HCT116 (cell line): Measurements from ENCODE around the gene CKB. TPM values are rescaled to one million over a fixed set of nuclear protein-coding genes. Genes with fewer than 3 reads are reported as not detected.
A peak's percentile ranks its signal among the peaks of the same experiment; 100 is the strongest.

Source experiments
- ATAC-seq: fragments of 200-7000 bp; cut with Tn5 transposase; 2 replicates; pipeline ENCODE4 v1.9.1; 2020; ENCODE audit warnings: mild to moderate bottlenecking, moderate library complexity
- BruUV-seq: library from RNA; stranded (reverse); fragments of 400-500 nt; replicated peaks from 2 replicates; lab custom pipeline; 2021; lab: Mats Ljungman, UMichigan
- CTCF ChIA-PET: fragments of 300-600 bp; sonication (Branson Sonifier 250); formaldehyde crosslinking; loops from one replicate; lab custom pipeline; 2021; ENCODE audit warnings: antibody characterized with exemption; lab: Charles Lee
- POLR2A ChIA-PET: fragments of 300-600, 350-600 bp; sonication (Branson Sonifier 250); formaldehyde crosslinking; loops from one replicate; lab custom pipeline; 2021; ENCODE audit warnings: antibody characterized with exemption; lab: Charles Lee
- RAD21 ChIA-PET, 2 experiments: fragments of 300-600 bp; sonication (Branson Sonifier 250); formaldehyde crosslinking; loops; one replicate each; lab custom pipeline; 2023; ENCODE audit warnings: low total read pairs in 2 of 2; ENCODE audit not compliant: uncharacterized antibody in 2 of 2, unreplicated experiment in 2 of 2, low non-redundant PET in 1 of 2; lab: Charles Lee
- DNase-seq: peaks from one replicate; pipeline ENCODE4 v3.0.0-alpha.2; 2010; ENCODE audit warnings: low read depth, low spot score
- H2AFZ ChIP-seq: fragments of 200-600 bp; shearing (Covaris generic), sonication (generic); 2 replicates; pipeline ENCODE4 v1.6.1; 2017; ENCODE audit warnings: low read depth, mixed run types, mixed read lengths, antibody characterized with exemption, low read length; ENCODE audit not compliant: poor library complexity, severe bottlenecking
- H3K27ac ChIP-seq: 2 replicates; pipeline ENCODE4 v1.5.1; 2012; ENCODE audit warnings: low read depth, low read length
- H3K27me3 ChIP-seq: fragments of 200-600 bp; sonication (generic); 2 replicates; pipeline ENCODE4 v1.6.1; 2016; ENCODE audit warnings: mixed run types, low read length, mixed read lengths; ENCODE audit not compliant: insufficient read depth
- H3K36me3 ChIP-seq, 2 experiments: fragments of 200-500 bp in 1 of 2; fragments of 200-600 bp in 1 of 2; sonication (Bioruptor generic) in 1 of 2; sonication (generic) in 1 of 2; 2 replicates each; pipeline versions ENCODE4 v1.5.1 to v1.6.1; 2014 to 2016; ENCODE audit warnings: low read length in 2 of 2, inconsistent platforms in 1 of 2, mixed read lengths in 1 of 2, mixed run types in 1 of 2; ENCODE audit not compliant: insufficient read depth in 2 of 2, control insufficient read depth in 1 of 2
- H3K4me1 ChIP-seq, 2 experiments: fragments of 200-600 bp in 1 of 2; sonication (generic) in 1 of 2; 2 replicates each; pipeline versions ENCODE4 v1.5.1 to v1.6.1; 2012 to 2017; ENCODE audit warnings: low read length in 2 of 2, inconsistent platforms in 1 of 2, mild to moderate bottlenecking in 1 of 2, mixed read lengths in 1 of 2, mixed run types in 1 of 2, moderate library complexity in 1 of 2; ENCODE audit not compliant: insufficient read depth in 2 of 2, control insufficient read depth in 1 of 2
- H3K4me2 ChIP-seq: fragments of 200-600 bp; sonication (generic); 2 replicates; pipeline ENCODE4 v1.6.1; 2017; ENCODE audit warnings: mixed run types, low read length, mixed read lengths
- H3K4me3 ChIP-seq, 2 experiments: fragments of 200-600 bp in 1 of 2; sonication (generic) in 1 of 2; replicated peaks in 1 of 2; 2 replicates each; pipeline ENCODE4 v1.5.1; 2011 to 2016; ENCODE audit warnings: low read length in 2 of 2, control low read depth in 1 of 2, low read depth in 1 of 2, mild to moderate bottlenecking in 1 of 2, mixed read lengths in 1 of 2, mixed run types in 1 of 2
- H3K79me2 ChIP-seq: fragments of 200-600 bp; sonication (generic); 2 replicates; pipeline ENCODE4 v1.6.1; 2017; ENCODE audit warnings: mild to moderate bottlenecking, mixed run types, low read length, moderate library complexity, mixed read lengths; ENCODE audit not compliant: insufficient read depth
- H3K9ac ChIP-seq: fragments of 200-600 bp; sonication (generic); 2 replicates; pipeline ENCODE4 v1.6.1; 2016; ENCODE audit warnings: low read length, mixed read lengths
- H3K9me2 ChIP-seq: fragments of 200-600 bp; sonication (generic), shearing (Covaris generic); 2 replicates; pipeline ENCODE4 v1.6.1; 2017; ENCODE audit warnings: mixed run types, mild to moderate bottlenecking, moderate library complexity; ENCODE audit not compliant: insufficient read depth
- H3K9me3 ChIP-seq, 2 experiments: fragments of 200-500 bp in 1 of 2; fragments of 200-600 bp in 1 of 2; sonication (Bioruptor generic) in 1 of 2; sonication (generic) in 1 of 2; 2 replicates each; pipeline ENCODE4 v1.6.1; 2014 to 2017; ENCODE audit warnings: low read length in 2 of 2, mixed read lengths in 2 of 2, inconsistent platforms in 1 of 2, low read depth in 1 of 2, mild to moderate bottlenecking in 1 of 2, mixed run types in 1 of 2, moderate library complexity in 1 of 2; ENCODE audit not compliant: control insufficient read depth in 1 of 2, insufficient read depth in 1 of 2
- H4K20me1 ChIP-seq: fragments of 200-600 bp; sonication (generic), shearing (Covaris generic); 2 replicates; pipeline ENCODE4 v1.6.1; 2017; ENCODE audit warnings: mixed run types, mild to moderate bottlenecking, moderate library complexity; ENCODE audit not compliant: insufficient read depth
- ELF1 ChIP-seq: IDR thresholded peaks from 2 replicates; pipeline ENCODE4 v1.6.1; 2012; ENCODE audit warnings: low read depth, borderline replicate concordance
- EZH2 ChIP-seq: fragments of 200-600 bp; sonication (generic); IDR thresholded peaks from 2 replicates; pipeline ENCODE4 v1.6.1; 2017; ENCODE audit warnings: antibody characterized with exemption, mixed run types
- SIN3A ChIP-seq: IDR thresholded peaks from 2 replicates; pipeline ENCODE4 v1.6.1; 2012; ENCODE audit warnings: low read depth
- intact Hi-C: fragments of 100-400 bp; cut with micrococcal nuclease; formaldehyde crosslinking; loops from 2 replicates; pipeline ENCODE4 v1.10.0; 2022
- total RNA-seq: library from RNA; stranded (reverse); gene quantifications from one replicate; pipeline ENCODE4 v1.2.1, GENCODE V29; 2021; ENCODE audit not compliant: unreplicated experiment
- TF ChIP-seq, protein P1 (sequence below): IDR thresholded peaks from 2 replicates; pipeline ENCODE4 v1.6.1; 2012
- TF ChIP-seq, protein P2 (sequence below): IDR thresholded peaks from 2 replicates; pipeline ENCODE4 v1.6.1; 2011; ENCODE audit warnings: mild to moderate bottlenecking, low read length, moderate library complexity; ENCODE audit not compliant: insufficient replicate concordance; ENCODE audit errors: extremely low read depth

CKB gene
- total RNA-seq, 1 experiment from 2014 or later: 605 TPM

DNA sequence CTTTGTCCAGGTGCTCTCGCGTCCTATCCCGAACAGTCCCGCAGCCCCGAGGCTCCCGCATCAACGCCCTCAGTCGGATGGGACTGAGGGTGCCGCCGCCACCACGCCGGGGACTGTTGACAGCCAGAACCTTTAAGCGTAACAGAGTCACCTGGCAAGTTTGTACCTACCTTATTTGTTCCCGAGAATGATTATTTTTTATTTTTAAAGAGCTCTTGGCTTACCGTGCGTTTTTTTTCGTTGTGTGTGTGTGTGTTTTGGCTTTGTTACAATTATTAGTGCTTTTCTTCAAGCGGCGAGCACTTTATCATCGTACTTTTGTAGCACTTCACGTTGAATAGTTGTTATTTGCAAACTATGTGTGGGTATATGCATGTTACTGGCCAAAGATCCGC, 40.6 kb upstream of the CKB start:
- intact Hi-C loops: no loop called here
- TF ChIP-seq, protein P1, sequence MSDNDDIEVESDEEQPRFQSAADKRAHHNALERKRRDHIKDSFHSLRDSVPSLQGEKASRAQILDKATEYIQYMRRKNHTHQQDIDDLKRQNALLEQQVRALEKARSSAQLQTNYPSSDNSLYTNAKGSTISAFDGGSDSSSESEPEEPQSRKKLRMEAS: peak; percentile 7; the same call in 1 of the 2 replicates
- TF ChIP-seq, protein P2, sequence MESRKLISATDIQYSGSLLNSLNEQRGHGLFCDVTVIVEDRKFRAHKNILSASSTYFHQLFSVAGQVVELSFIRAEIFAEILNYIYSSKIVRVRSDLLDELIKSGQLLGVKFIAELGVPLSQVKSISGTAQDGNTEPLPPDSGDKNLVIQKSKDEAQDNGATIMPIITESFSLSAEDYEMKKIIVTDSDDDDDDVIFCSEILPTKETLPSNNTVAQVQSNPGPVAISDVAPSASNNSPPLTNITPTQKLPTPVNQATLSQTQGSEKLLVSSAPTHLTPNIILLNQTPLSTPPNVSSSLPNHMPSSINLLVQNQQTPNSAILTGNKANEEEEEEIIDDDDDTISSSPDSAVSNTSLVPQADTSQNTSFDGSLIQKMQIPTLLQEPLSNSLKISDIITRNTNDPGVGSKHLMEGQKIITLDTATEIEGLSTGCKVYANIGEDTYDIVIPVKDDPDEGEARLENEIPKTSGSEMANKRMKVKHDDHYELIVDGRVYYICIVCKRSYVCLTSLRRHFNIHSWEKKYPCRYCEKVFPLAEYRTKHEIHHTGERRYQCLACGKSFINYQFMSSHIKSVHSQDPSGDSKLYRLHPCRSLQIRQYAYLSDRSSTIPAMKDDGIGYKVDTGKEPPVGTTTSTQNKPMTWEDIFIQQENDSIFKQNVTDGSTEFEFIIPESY: no peak
- no peak for TF ChIP-seq EZH2
- no peak for TF ChIP-seq ELF1
- TF ChIP-seq SIN3A: 0 out of 2 replicates have a peak, but pooled peaks have one; percentile 29
- ATAC-seq (no peak), DNase-seq (no peak)
- ChIA-PET RAD21 (no interaction called here), POLR2A (no interaction called here), CTCF (no interaction called here)
- Histone ChIP-seq H4K20me1 (peaks cover 10% of the 10 kb centered on the region; the same call in 1 of the 2 replicates), H3K36me3 (peaks cover 11 to 26% of the 10 kb centered on the region in 2 experiments; a peak in 3 of 4 replicates), H3K27ac (peak overlapping the region; percentile 99), H3K4me2 (peak overlapping the region; percentile 75), H3K9ac (peak overlapping the region; percentile 78), H2AFZ (no peak overlapping the region), H3K9me2 (no peaks in the 10 kb centered on the region), H3K79me2 (peaks cover 82% of the 10 kb centered on the region), H3K4me3 (peak overlapping the region; percentile 79 to 99), H3K4me1 (peaks cover 11 to 18% of the 10 kb centered on the region in 2 experiments), H3K9me3 (no peaks in the 10 kb centered on the region), H3K27me3 (no peaks in the 10 kb centered on the region)
- BruUV-seq: TSS peak; percentile 81
